Kidney capillary endothelial cell (primary cell): Measurements from ENCODE around the gene PTPRU.

ENCODE experiments used
- DNase-seq: peaks from one replicate; pipeline ENCODE4 v3.0.0-alpha.2; 2018; ENCODE audit warnings: low spot score

The PTPRU gene

GRCh38 chr1:29235955-29236711 is at the start of gene PTPRU:
Gene PTPRU, plus strand, starts transcription at chr1:29236522. Its CDS starts 123 bp downstream, at chr1:29236645.
- peak; percentile 69 for DNase-seq

- no peak for DNase-seq
These were observed 49.6 kb upstream of the PTPRU start for GRCh38 chr1:29186707-29187106.

- DNase-seq, result no peak
These were observed 45.6 kb upstream of the PTPRU start for GRCh38 chr1:29190718-29191117.

- no peak for DNase-seq
These were observed 42.4 kb upstream of the PTPRU start for GRCh38 chr1:29193879-29194455.

GRCh38 chr1:29195881-29196291 is 40.4 kb upstream of the PTPRU start:
- DNase-seq, result no peak

GRCh38 chr1:29196863-29197589 is 39.3 kb upstream of the PTPRU start:
- DNase-seq, result no peak

GRCh38 chr1:29197590-29197924 is 38.8 kb upstream of the PTPRU start:
- no peak for DNase-seq

GRCh38 chr1:29197993-29198392 is 38.3 kb upstream of the PTPRU start:
- DNase-seq, result no peak

GRCh38 chr1:29200906-29201594 is 35.3 kb upstream of the PTPRU start:
- DNase-seq, result no peak

- DNase-seq, result no peak
These were observed 34.7 kb upstream of the PTPRU start for GRCh38 chr1:29201595-29202051.

GRCh38 chr1:29202053-29202452 is 34.3 kb upstream of the PTPRU start:
- DNase-seq, result no peak

- DNase-seq, result peak; percentile 92
These were observed 33.6 kb upstream of the PTPRU start for GRCh38 chr1:29202584-29203340.

GRCh38 chr1:29208442-29208841 is 27.9 kb upstream of the PTPRU start:
- DNase-seq, result no peak

GRCh38 chr1:29209173-29209572 is 27.1 kb upstream of the PTPRU start:
- no peak for DNase-seq

- DNase-seq, result peak; percentile 14
These were observed 25.8 kb upstream of the PTPRU start for GRCh38 chr1:29210278-29211085.

GRCh38 chr1:29211086-29212030 is 25.0 kb upstream of the PTPRU start:
- no peak for DNase-seq

GRCh38 chr1:29213055-29213454 is 23.3 kb upstream of the PTPRU start:
- DNase-seq, result no peak

GRCh38 chr1:29217633-29218032 is 18.7 kb upstream of the PTPRU start:
- DNase-seq, result no peak

- DNase-seq, result no peak
These were observed 18.1 kb upstream of the PTPRU start for GRCh38 chr1:29218223-29218622.

- no peak for DNase-seq
These were observed 15.0 kb upstream of the PTPRU start for GRCh38 chr1:29221296-29221695.
